GM19099 (cell line): ENCODE data around the gene TLCD5.

Experiments used
- POLR2A ChIP-seq: IDR thresholded peaks from 3 replicates; pipeline ENCODE4 v1.6.1; 2011; ENCODE audit warnings: low read depth; ENCODE audit not compliant: insufficient read length; ENCODE audit errors: extremely low read depth

TLCD5 gene

GRCh38 chr11:120381401-120381800, 56.3 kb downstream of the TLCD5 start:
- TF ChIP-seq POLR2A: no peak
